Progenitor cell of endocrine pancreas (in vitro differentiated cells): ENCODE results near the gene PCAT7. TPM values are rescaled to one million over a fixed set of nuclear protein-coding genes. Genes with fewer than 3 reads are reported as not detected.
"Not testable (repeated sequence)": the region's sequence is repeated elsewhere in the genome, so short reads cannot be mapped to it uniquely, and the experiment has no call there.

Source experiments
- DNase-seq: peaks from one replicate; pipeline ENCODE4 v3.0.0; 2021; ENCODE audit warnings: low spot score; ENCODE audit not compliant: unreplicated experiment
- H3K27ac Mint-ChIP-seq: 2 replicates; pipeline ENCODE4 v1.8.0; 2021; ENCODE audit warnings: mild to moderate bottlenecking, moderate library complexity, mixed read lengths
- H3K27me3 Mint-ChIP-seq: 2 replicates; pipeline ENCODE4 v1.8.0; 2021; ENCODE audit warnings: mixed read lengths
- H3K36me3 Mint-ChIP-seq: 2 replicates; pipeline ENCODE4 v1.8.0; 2022; ENCODE audit warnings: mixed read lengths; ENCODE audit not compliant: insufficient read depth
- H3K4me1 Mint-ChIP-seq: 2 replicates; pipeline ENCODE4 v1.8.0; 2021; ENCODE audit warnings: low read depth, mixed read lengths
- H3K4me3 Mint-ChIP-seq: 2 replicates; pipeline ENCODE4 v1.8.0; 2021; ENCODE audit warnings: low read depth, mild to moderate bottlenecking, moderate library complexity, mixed read lengths
- H3K9me3 Mint-ChIP-seq: 2 replicates; pipeline ENCODE4 v1.8.0; 2021; ENCODE audit warnings: low read depth, mixed read lengths
- CTCF ChIP-seq: fragments of 200-600 bp; sonication (generic); IDR thresholded peaks from one replicate; pipeline ENCODE4 v1.5.0; 2021; ENCODE audit warnings: antibody characterized with exemption, mild to moderate bottlenecking; ENCODE audit not compliant: unreplicated experiment
- long read RNA-seq: library from polyadenylated mRNA; unstranded; transcript quantifications from one replicate; pipeline ENCODE4 v2.0.0, GENCODE V29; 2020
- total RNA-seq: library from RNA; stranded (reverse); gene quantifications from 2 replicates; pipeline ENCODE4 v1.2.1, GENCODE V29; 2021

PCAT7 gene
- 12.6 and 13.1 TPM in 2 replicates for total RNA-seq
- long read RNA-seq, partial matches to known transcripts, result 4 of 25 reads
- long read RNA-seq, other reads (novel, unspliced or antisense), result 14 of 25 reads

- Mint-ChIP-seq H3K36me3 (peaks cover 7% of the 10 kb centered on the region), H3K27ac (no peak within 1 kb of the TSS), H3K4me3 (no peak within 1 kb of the TSS), H3K9me3 (peaks cover 4% of the 10 kb centered on the region), H3K4me1 (peaks cover 3% of the 10 kb centered on the region), H3K27me3 (peaks cover 7% of the 10 kb centered on the region)
- DNase-seq, result peak; percentile 62
- peak; percentile 69 for TF ChIP-seq CTCF
These were observed at the start of gene PCAT7 for GRCh38 chr9:94554439-94555331. Gene PCAT7, plus strand, starts transcription at chr9:94555083.

- H3K36me3 Mint-ChIP-seq, H3K27ac Mint-ChIP-seq, H3K4me3 Mint-ChIP-seq, H3K27me3 Mint-ChIP-seq, DNase-seq, H3K4me1 Mint-ChIP-seq: not testable (repeated sequence)
- peaks cover 15% of the 10 kb centered on the region for H3K9me3 Mint-ChIP-seq
These were observed 48.5 kb upstream of the PCAT7 start for GRCh38 chr9:94506370-94506769.

- peaks cover 15% of the 10 kb centered on the region for H3K9me3 Mint-ChIP-seq
- no peak overlapping the region for H3K4me3 Mint-ChIP-seq
- H3K27ac Mint-ChIP-seq, result no peak overlapping the region
- DNase-seq, result no peak
- H3K27me3 Mint-ChIP-seq, result no peaks in the 10 kb centered on the region
- peaks cover 19% of the 10 kb centered on the region for H3K4me1 Mint-ChIP-seq
- TF ChIP-seq CTCF, result no peak
- H3K36me3 Mint-ChIP-seq, result peaks cover 2% of the 10 kb centered on the region
These were observed 47.2 kb upstream of the PCAT7 start for GRCh38 chr9:94507531-94508258.

GRCh38 chr9:94511134-94511954 is 43.5 kb upstream of the PCAT7 start:
- peak overlapping the region; percentile 82 for H3K27ac Mint-ChIP-seq
- peaks cover 8% of the 10 kb centered on the region for H3K9me3 Mint-ChIP-seq
- H3K27me3 Mint-ChIP-seq, result no peaks in the 10 kb centered on the region
- no peak for TF ChIP-seq CTCF
- DNase-seq, result no peak
- H3K4me1 Mint-ChIP-seq, result peaks cover 34% of the 10 kb centered on the region
- peak overlapping the region; percentile 0 for H3K4me3 Mint-ChIP-seq
- no peaks in the 10 kb centered on the region for H3K36me3 Mint-ChIP-seq

- H3K9me3 Mint-ChIP-seq, result peaks cover 6% of the 10 kb centered on the region
- H3K4me1 Mint-ChIP-seq, result peaks cover 34% of the 10 kb centered on the region
- no peaks in the 10 kb centered on the region for H3K27me3 Mint-ChIP-seq
- no peak for DNase-seq
- no peaks in the 10 kb centered on the region for H3K36me3 Mint-ChIP-seq
- H3K27ac Mint-ChIP-seq, result no peak overlapping the region
- H3K4me3 Mint-ChIP-seq, result no peak overlapping the region
- TF ChIP-seq CTCF, result no peak
These were observed 43.0 kb upstream of the PCAT7 start for GRCh38 chr9:94511955-94512265.
